C4-2B (cell line): ENCODE results near the gene PRKCE.

Experiments
- H3K27ac ChIP-seq: fragments of 450-650 bp; 2 replicates; pipeline ENCODE4 v1.5.1; 2017
- ZFX ChIP-seq: fragments of 450-650 bp; IDR thresholded peaks from 2 replicates; pipeline ENCODE4 v1.6.1; 2017
- TF ChIP-seq, protein P1 (sequence below): fragments of 450-650 bp; conservative IDR thresholded peaks from 2 replicates; pipeline ENCODE4 v1.5.1; 2017; ENCODE audit warnings: mild to moderate bottlenecking

The PRKCE gene

DNA sequence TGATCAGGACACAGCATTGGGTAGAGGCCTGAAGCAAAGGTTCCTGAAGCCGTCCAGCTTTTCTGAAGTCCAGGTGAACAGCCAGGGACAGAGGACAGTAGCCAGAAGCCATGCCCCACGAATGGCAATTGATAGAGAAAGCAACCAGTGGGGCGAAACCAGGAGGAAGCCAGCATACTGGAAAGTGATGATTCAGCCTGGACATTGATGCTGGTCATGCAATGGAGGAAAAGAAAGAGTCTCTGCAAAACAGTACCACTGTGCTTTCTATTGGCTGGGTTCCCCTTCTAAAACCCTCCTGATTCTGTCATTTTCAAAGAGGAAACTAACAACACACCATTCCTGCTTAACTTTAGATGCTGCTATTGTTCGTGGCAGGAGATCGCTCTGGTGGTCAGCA lies 424.4 kb downstream of the PRKCE start:
- no peak overlapping the region for H3K27ac ChIP-seq

DNA sequence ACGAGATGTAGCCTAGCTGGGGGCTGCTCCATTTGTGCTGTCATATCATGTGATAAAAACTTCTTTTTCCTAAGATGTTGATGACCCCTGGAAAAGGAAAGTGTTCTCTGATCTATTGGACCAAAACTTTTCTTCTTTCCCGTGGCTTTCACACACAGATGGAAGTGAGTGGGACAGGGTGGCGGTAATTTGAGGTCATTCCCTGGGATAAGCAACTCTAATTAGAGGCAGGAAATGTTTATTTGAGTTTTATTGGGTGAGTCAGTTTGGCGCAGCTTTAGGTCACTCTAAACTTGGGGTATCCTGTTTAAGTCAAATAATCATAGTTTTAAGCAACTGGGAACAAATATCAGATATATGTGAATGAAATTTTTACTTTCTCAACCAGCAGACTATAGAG lies 424.8 kb downstream of the PRKCE start:
- no peak overlapping the region for H3K27ac ChIP-seq
- TF ChIP-seq, protein P1, sequence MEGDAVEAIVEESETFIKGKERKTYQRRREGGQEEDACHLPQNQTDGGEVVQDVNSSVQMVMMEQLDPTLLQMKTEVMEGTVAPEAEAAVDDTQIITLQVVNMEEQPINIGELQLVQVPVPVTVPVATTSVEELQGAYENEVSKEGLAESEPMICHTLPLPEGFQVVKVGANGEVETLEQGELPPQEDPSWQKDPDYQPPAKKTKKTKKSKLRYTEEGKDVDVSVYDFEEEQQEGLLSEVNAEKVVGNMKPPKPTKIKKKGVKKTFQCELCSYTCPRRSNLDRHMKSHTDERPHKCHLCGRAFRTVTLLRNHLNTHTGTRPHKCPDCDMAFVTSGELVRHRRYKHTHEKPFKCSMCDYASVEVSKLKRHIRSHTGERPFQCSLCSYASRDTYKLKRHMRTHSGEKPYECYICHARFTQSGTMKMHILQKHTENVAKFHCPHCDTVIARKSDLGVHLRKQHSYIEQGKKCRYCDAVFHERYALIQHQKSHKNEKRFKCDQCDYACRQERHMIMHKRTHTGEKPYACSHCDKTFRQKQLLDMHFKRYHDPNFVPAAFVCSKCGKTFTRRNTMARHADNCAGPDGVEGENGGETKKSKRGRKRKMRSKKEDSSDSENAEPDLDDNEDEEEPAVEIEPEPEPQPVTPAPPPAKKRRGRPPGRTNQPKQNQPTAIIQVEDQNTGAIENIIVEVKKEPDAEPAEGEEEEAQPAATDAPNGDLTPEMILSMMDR, result no peak
- no peak for TF ChIP-seq ZFX

More for the DNA sequence above, 424.4 kb downstream of the PRKCE start:
- TF ChIP-seq, protein P1, result no peak

- TF ChIP-seq, protein P1, result no peak
- no peak for TF ChIP-seq ZFX
- no peak overlapping the region for H3K27ac ChIP-seq
These were observed 425.4 kb downstream of the PRKCE start for GRCh38 chr2:46076875-46077274.

- no peak for TF ChIP-seq ZFX
- TF ChIP-seq, protein P1, result no peak
- no peak overlapping the region for H3K27ac ChIP-seq
These were observed 426.1 kb downstream of the PRKCE start for GRCh38 chr2:46077522-46078107.

DNA sequence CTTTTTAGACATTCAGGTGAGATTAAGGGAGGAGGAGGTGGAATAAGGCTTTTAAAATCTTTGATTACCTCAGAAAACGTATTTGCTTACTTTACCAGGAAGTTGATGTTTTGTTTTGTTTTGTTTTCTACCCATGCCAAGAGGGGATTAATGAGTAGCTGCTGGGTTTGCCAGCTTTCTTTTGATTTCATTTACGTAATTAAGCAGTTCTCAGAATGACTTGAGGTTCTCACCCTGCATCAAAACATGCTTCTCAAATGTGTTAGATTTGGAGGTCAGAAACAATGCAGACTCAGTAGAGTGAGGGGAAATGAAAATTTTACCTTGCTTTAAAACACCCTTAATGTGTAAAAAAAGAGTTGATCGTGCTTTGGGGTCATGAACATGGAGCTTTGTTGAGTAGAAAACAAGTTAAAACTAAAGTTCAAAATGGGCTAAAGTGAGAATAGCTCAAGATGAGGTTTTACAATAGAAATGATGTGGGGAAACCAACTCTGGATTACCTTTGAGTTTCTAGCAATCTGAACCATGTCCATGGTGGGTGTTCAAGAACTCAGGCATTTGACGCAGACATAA lies 428.6 kb downstream of the PRKCE start:
- TF ChIP-seq ZFX, result no peak
- TF ChIP-seq, protein P1, result no peak
- no peak overlapping the region for H3K27ac ChIP-seq

GRCh38 chr2:46082531-46083485 lies 431.3 kb downstream of the PRKCE start:
- H3K27ac ChIP-seq, result no peak overlapping the region
- TF ChIP-seq, protein P1, result no peak
- no peak for TF ChIP-seq ZFX

DNA sequence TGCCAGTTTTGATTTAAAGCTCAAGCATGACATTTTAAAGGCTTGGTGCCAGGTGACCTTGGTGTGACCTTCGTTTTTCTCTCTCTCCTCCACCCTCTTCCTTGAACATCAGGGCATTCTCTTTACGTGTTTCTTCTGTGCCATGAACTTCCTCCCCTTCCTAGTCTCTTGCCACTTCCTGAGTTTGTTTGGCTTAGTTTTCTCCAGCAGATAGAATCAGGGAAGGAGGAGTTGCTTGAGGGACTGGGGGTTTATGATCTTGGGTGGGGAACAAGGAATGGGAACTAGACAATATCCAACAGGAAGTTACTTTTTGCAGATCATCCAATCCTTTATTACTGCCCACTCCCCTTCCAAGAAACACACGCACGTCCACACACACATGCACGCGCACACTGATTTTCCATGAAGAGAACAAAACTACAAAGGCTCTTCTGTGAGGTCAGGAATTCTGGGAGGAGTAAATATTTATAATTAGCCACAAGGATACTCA lies 435.1 kb downstream of the PRKCE start:
- TF ChIP-seq, protein P1, result no peak
- TF ChIP-seq ZFX, result no peak
- no peak overlapping the region for H3K27ac ChIP-seq
